GM21619 (cell line): Measurements from ENCODE around the gene DHRSX.
"Not testable (repeated sequence)": the region's sequence is repeated elsewhere in the genome, so short reads cannot be mapped to it uniquely, and the experiment has no call there.

Experiments
- ATAC-seq: cut with Tn5 transposase; IDR thresholded peaks from one replicate; pipeline ENCODE4 v1.9.1; 2021; ENCODE audit not compliant: unreplicated experiment

The DHRSX gene

GRCh38 chrX:2500091-2500802 is 529 bp downstream of the DHRSX start:
- peak; percentile 49 for ATAC-seq

GRCh38 chrX:2499507-2499906 is 1.3 kb downstream of the DHRSX start:
- ATAC-seq: no peak

GRCh38 chrX:2498781-2499302 is 1.9 kb downstream of the DHRSX start:
- ATAC-seq: no peak

- no peak for ATAC-seq
These were observed 2.6 kb downstream of the DHRSX start for GRCh38 chrX:2497961-2498780.

- ATAC-seq: no peak
These were observed 5.2 kb downstream of the DHRSX start for GRCh38 chrX:2495595-2495994.

GRCh38 chrX:2492531-2493218 is 8.1 kb downstream of the DHRSX start:
- ATAC-seq: no peak

GRCh38 chrX:2490634-2491033 is 10.1 kb downstream of the DHRSX start:
- no peak for ATAC-seq

GRCh38 chrX:2489446-2490445 is 11.0 kb downstream of the DHRSX start:
- ATAC-seq: no peak

GRCh38 chrX:2488621-2489285 is 12.0 kb downstream of the DHRSX start:
- ATAC-seq: no peak

GRCh38 chrX:2487366-2487765 is 13.4 kb downstream of the DHRSX start:
- no peak for ATAC-seq

GRCh38 chrX:2486476-2487133 is 14.2 kb downstream of the DHRSX start:
- no peak for ATAC-seq

GRCh38 chrX:2485789-2486345 is 14.9 kb downstream of the DHRSX start:
- no peak for ATAC-seq

- no peak for ATAC-seq
These were observed 15.8 kb downstream of the DHRSX start for GRCh38 chrX:2484721-2485648.

GRCh38 chrX:2484256-2484655 is 16.5 kb downstream of the DHRSX start:
- no peak for ATAC-seq

- ATAC-seq: no peak
These were observed 17.2 kb downstream of the DHRSX start for GRCh38 chrX:2483398-2484060.

- ATAC-seq: not testable (repeated sequence)
These were observed 19.2 kb downstream of the DHRSX start for GRCh38 chrX:2481597-2481996.

GRCh38 chrX:2479982-2480381 is 20.8 kb downstream of the DHRSX start:
- ATAC-seq: not testable (repeated sequence)
